NT2/D1 (cell line): ENCODE measurements around the gene AOC3.

Source experiments
- SUZ12 ChIP-seq: IDR thresholded peaks from 2 replicates; pipeline ENCODE4 v1.6.1; 2011; ENCODE audit not compliant: insufficient read length, insufficient read depth; ENCODE audit errors: extremely low read depth
- YY1 ChIP-seq: IDR thresholded peaks from 2 replicates; pipeline ENCODE4 v1.6.1; 2011; ENCODE audit not compliant: insufficient read length, insufficient read depth

- TF ChIP-seq YY1 (no peak), SUZ12 (no peak)
Measured at GRCh38 chr17:42893359-42893758, 42.4 kb downstream of the AOC3 start.
